ENCODE data around the gene RHBDD1. TPM values are rescaled to one million over a fixed set of nuclear protein-coding genes. Genes with fewer than 3 reads are reported as not detected.

Gene RHBDD1
- total and polyA plus RNA-seq, 12 donors: 4.5 to 57.1 (median 33.7) TPM

DNA sequence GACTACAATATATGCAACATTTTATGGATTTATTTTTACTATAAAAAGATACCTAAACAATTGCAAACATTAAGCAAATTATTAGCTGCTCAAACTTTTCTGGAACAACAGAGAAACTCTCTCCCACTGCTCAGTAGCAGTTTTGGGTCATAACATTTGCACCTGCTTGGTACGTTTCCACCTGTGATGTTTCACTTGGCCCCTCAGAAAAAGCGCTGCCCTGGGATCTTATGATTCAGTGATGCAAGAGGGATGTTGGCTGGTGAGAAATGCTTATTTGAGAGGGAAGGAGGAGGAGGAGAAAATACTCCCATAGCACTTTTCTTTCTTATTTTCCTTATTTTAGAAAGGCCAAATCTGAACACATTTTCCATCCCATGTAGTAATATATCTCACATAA is 45.4 kb upstream of the RHBDD1 start:
- peak overlapping the region in 9 of 10 donors; percentile 44 to 95 (median 83) for H3K4me3 ChIP-seq
- WGBS, 2 donors: 78 to 83% methylated on average over 2 of the region's 2 CpGs
- DNase-seq (no peak), ATAC-seq (no peak)
- H3K4me1 ChIP-seq: peaks cover 5 to 87% (median 76%) of the 10 kb centered on the region in 9 donors
- no peaks in the 10 kb centered on the region for H3K27me3 ChIP-seq
- no peak for TF ChIP-seq CTCF (IDR thresholded peaks at IDR 0.05)
- H3K36me3 ChIP-seq: no peaks in the 10 kb centered on the region
- H3K27ac ChIP-seq: peak overlapping the region; percentile 90 to 97 (median 94)
- intact Hi-C loops (cut with DNase I): loop anchor here in 9 of 10 donors (5.0 to 10.0 kb wide), 20 partner anchors 33 to 756 kb away; no protein-coding TSS in a partner anchor
- no peaks in the 10 kb centered on the region for H3K9me3 ChIP-seq

DNA sequence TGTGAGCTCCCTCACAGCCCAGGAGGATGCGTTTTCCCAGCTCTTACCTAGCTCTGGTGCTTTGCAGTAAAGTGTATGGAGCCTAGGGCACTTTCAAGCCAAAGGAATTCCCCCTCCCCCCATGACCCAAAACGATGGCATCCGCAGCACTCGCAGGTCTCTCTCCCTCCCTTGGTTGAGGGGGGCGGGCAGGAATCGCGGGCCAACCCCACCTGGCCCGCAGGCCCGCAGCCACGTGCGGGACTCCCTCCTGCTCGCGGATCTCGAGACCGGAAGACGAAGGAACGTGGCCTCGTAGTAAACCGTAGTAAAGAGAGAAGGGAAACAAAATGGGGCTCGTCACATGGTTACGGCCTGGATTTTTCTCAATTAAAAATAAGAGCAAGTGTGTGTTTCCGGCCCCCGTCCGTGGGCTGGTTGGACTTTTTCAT is 44.8 kb upstream of the RHBDD1 start:
- intact Hi-C loops (cut with DNase I): loop anchor here in 9 of 10 donors (5.0 to 10.0 kb wide), 20 partner anchors 34 to 756 kb away; no protein-coding TSS in a partner anchor
- Histone ChIP-seq H3K36me3 (peaks cover 0 to 3% (median 0%) of the 10 kb centered on the region in 9 donors), H3K4me3 (peak overlapping the region; percentile 44 to 95 (median 78)), H3K27me3 (no peaks in the 10 kb centered on the region), H3K4me1 (peaks cover 8 to 93% (median 82%) of the 10 kb centered on the region in 9 donors), H3K27ac (peak overlapping the region; percentile 90 to 97 (median 94)), H3K9me3 (no peaks in the 10 kb centered on the region)
- peak; percentile 9 to 54 (median 40) for ATAC-seq
- DNase-seq: peak; percentile 42 to 65
- 2 to 3% methylated on average over 24 of the region's 24 CpGs for WGBS, 2 donors
- no peak for TF ChIP-seq CTCF (IDR thresholded peaks at IDR 0.05)

GRCh38 chr2:226791487-226792081 is 44.3 kb upstream of the RHBDD1 start:
- H3K4me1 ChIP-seq: peaks cover 8 to 94% (median 87%) of the 10 kb centered on the region in 9 donors
- DNase-seq (peak; percentile 90 to 94), ATAC-seq (peak; percentile 84 to 95 (median 93))
- no peaks in the 10 kb centered on the region for H3K9me3 ChIP-seq
- intact Hi-C loops (cut with DNase I): loop anchor here in 9 of 10 donors (5.0 to 10.0 kb wide), 20 partner anchors 34 to 757 kb away; no protein-coding TSS in a partner anchor
- H3K27ac ChIP-seq: peak overlapping the region; percentile 90 to 97 (median 94)
- H3K4me3 ChIP-seq: peak overlapping the region; percentile 44 to 95 (median 78)
- 0% methylated on average over 56 of the region's 56 CpGs for WGBS, 2 donors
- H3K27me3 ChIP-seq: no peaks in the 10 kb centered on the region
- TF ChIP-seq CTCF (IDR thresholded peaks at IDR 0.05): peak; percentile 10 to 68 (median 53)
- peaks cover 0 to 3% (median 0%) of the 10 kb centered on the region in 9 donors for H3K36me3 ChIP-seq

DNA sequence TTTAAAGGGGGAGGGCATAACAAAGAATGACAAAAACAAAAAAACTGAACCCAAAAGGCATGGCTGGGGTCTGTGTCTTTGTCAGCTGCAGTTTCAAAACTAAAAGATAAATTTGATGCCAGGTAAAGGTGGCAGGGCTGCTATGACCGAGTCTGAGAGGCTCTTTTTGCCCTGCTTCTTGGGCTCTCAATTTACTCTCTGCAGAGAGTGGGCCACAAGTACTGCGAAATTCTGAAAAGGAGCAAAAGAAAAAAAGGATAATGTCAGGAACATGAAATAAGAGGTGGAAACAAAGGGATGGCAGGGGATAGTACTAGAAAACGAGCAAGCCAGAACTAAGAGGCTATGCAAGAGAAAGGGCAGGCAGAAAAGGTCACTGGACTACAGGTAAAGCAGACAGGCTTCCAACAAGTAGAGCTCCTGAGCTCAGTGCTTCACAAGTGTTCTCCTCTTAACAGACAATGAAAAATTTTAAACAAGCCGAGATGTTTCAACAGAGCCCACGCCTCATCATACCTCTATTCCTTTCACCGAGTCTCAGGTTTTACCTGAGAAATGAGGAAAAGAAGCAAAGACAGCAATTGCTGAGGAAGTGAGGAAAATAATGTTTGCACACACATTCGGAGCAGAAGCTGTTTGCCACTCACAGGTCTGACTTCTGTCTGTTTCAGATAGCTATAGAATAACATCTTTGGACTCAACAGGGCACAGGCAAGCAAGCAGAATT is 43.5 kb upstream of the RHBDD1 start:
- WGBS, 2 donors: 32 to 35% methylated on average over 7 of the region's 7 CpGs
- intact Hi-C loops (cut with DNase I): loop anchor here in 9 of 10 donors (5.0 to 10.0 kb wide), 20 partner anchors 35 to 758 kb away; no protein-coding TSS in a partner anchor
- ATAC-seq (no peak), DNase-seq (no peak)
- Histone ChIP-seq H3K4me3 (peak overlapping the region; percentile 44 to 95 (median 78)), H3K4me1 (peaks cover 8 to 94% (median 88%) of the 10 kb centered on the region in 9 donors), H3K36me3 (peaks cover 0 to 5% (median 0%) of the 10 kb centered on the region in 9 donors), H3K27ac (peak overlapping the region; percentile 90 to 97 (median 94)), H3K9me3 (peaks cover 0 to under 1% (median 0%) of the 10 kb centered on the region in 11 donors), H3K27me3 (peaks cover 0 to 3% (median 0%) of the 10 kb centered on the region in 7 donors)
- no peak for TF ChIP-seq CTCF (IDR thresholded peaks at IDR 0.05)
